Breast epithelium (tissue), 4 donors: ENCODE data around the gene EBF3. TPM values are rescaled to one million over a fixed set of nuclear protein-coding genes. Genes with fewer than 3 reads are reported as not detected.

ENCODE experiments used
- DNase-seq, 2 donors: peaks; one replicate each; pipeline ENCODE4 v3.0.0-alpha.2; 2019; ENCODE audit warnings: low spot score in 2 of 2
- H3K27ac ChIP-seq, 2 donors: fragments of 200-600 bp; sonication (generic) in 1 of 2; one replicate each; pipeline ENCODE4 v1.5.1; 2016 to 2019; ENCODE audit warnings: mild to moderate bottlenecking in 1 of 2
- H3K27me3 ChIP-seq, 2 donors: fragments of 200-600 bp; sonication (generic) in 1 of 2; one replicate each; pipeline versions ENCODE4 v1.5.1 to v1.6.0; 2017 to 2019; ENCODE audit warnings: control low read depth in 1 of 2, mild to moderate bottlenecking in 1 of 2
- H3K36me3 ChIP-seq: fragments of 200-600 bp; one replicate; pipeline ENCODE4 v1.5.1; 2019
- H3K4me1 ChIP-seq, 2 donors: fragments of 200-600 bp; sonication (generic); one replicate each; pipeline ENCODE4 v1.5.1; 2016 to 2019; ENCODE audit warnings: control low read depth in 1 of 2
- H3K4me3 ChIP-seq, 3 donors: fragments of 200-600 bp; sonication (generic); 1 replicate in 2 of 3; 2 replicates in 1 of 3; pipeline ENCODE4 v1.5.1; 2016 to 2019; ENCODE audit warnings: mild to moderate bottlenecking in 3 of 3, moderate library complexity in 2 of 3
- H3K9me3 ChIP-seq, 2 donors: fragments of 200-600 bp; sonication (generic) in 1 of 2; one replicate each; pipeline ENCODE4 v1.5.1; 2016 to 2019; ENCODE audit warnings: control low read depth in 1 of 2
- POLR2A ChIP-seq: fragments of 450-650 bp; IDR thresholded peaks from one replicate; pipeline ENCODE4 v1.6.1; 2016; ENCODE audit warnings: antibody characterized with exemption, mild to moderate bottlenecking, moderate library complexity
- POLR2AphosphoS5 ChIP-seq, 3 donors: sonication (generic); formaldehyde crosslinking; IDR thresholded peaks; one replicate each; pipeline ENCODE4 v1.6.1; 2017; ENCODE audit warnings: antibody characterized with exemption in 3 of 3
- intact Hi-C: fragments of 100-400 bp; cut with DNase I; formaldehyde crosslinking; loops from one replicate; pipeline ENCODE4 v1.15.1; 2023; ENCODE audit warnings: low total_unique reads
- total RNA-seq, 3 donors: library from RNA; depleted of rRNA; stranded (reverse); fragments of >200 nt; gene quantifications; one replicate each; pipeline ENCODE4 v1.1.0, GENCODE V29; 2016
- TF ChIP-seq, protein P1 (sequence below), 3 donors: fragments of 450-650 bp; IDR thresholded peaks; one replicate each; pipeline ENCODE4 v1.5.1; 2016 to 2017; ENCODE audit warnings: antibody characterized with exemption in 3 of 3, mild to moderate bottlenecking in 3 of 3, moderate library complexity in 3 of 3

The EBF3 gene
- total RNA-seq, 3 donors from 2014 or later = 4.2 to 28.0 (median 6.6) TPM

DNA sequence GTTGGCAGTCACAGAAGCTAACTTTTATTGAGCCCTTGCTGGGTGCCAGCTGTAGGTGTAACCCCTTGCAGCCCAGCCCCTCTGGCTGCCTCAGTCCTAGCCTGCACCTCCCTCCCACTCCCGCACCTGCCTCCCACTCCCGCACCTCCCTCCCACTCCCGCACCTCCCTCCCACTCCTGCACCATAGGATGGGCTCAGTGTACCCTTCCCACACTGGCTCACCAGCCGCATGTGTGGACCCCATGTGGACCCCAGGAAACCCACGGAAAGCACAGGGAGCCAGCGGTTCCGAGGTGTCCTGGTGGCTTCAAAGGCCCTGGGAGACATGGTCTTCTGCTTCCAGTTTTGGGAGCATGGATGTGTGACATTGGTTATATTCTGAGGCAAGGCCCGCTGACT is 132.9 kb downstream of the EBF3 start:
- H3K9me3 ChIP-seq = no peaks in the 10 kb centered on the region
- DNase-seq = peak in 1 of 2 donors; percentile 12

DNA sequence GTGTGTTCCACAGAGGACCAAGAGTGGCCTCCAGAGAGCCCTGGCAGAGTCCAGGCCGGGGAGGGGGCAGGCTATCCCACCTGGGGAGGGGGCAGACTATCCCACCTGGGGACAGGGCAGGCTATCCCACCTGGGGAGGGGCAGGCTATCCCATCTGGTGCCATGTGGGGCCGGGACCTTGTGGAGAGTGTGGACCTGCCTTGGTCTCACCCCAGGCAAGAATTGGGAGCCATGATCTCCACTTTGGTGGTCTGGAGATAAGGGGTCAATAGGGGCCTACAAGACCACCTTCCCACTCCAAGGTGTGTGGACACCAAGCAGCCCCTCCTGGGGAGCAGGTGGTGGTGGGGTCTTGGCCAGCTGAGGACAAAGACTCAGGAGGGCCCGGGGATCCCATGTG is 138.2 kb downstream of the EBF3 start:
- intact Hi-C loops = no loop called here
- Histone ChIP-seq H3K27me3 (no peaks in the 10 kb centered on the region), H3K9me3 (no peaks in the 10 kb centered on the region), H3K4me3 (no peak overlapping the region), H3K36me3 (no peaks in the 10 kb centered on the region), H3K4me1 (no peaks in the 10 kb centered on the region), H3K27ac (no peak overlapping the region)
- DNase-seq = peak in 1 of 2 donors; percentile 11
- TF ChIP-seq, protein P1, sequence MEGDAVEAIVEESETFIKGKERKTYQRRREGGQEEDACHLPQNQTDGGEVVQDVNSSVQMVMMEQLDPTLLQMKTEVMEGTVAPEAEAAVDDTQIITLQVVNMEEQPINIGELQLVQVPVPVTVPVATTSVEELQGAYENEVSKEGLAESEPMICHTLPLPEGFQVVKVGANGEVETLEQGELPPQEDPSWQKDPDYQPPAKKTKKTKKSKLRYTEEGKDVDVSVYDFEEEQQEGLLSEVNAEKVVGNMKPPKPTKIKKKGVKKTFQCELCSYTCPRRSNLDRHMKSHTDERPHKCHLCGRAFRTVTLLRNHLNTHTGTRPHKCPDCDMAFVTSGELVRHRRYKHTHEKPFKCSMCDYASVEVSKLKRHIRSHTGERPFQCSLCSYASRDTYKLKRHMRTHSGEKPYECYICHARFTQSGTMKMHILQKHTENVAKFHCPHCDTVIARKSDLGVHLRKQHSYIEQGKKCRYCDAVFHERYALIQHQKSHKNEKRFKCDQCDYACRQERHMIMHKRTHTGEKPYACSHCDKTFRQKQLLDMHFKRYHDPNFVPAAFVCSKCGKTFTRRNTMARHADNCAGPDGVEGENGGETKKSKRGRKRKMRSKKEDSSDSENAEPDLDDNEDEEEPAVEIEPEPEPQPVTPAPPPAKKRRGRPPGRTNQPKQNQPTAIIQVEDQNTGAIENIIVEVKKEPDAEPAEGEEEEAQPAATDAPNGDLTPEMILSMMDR (IDR thresholded peaks at IDR 0.05) = no peak

More for the DNA sequence above, 132.9 kb downstream of the EBF3 start:
- TF ChIP-seq, protein P1 (IDR thresholded peaks at IDR 0.05) = no peak
- TF ChIP-seq POLR2A (no peak), POLR2AphosphoS5 (IDR thresholded peaks at IDR 0.05) (no peak)
- intact Hi-C loops = no loop called here
- no peaks in the 10 kb centered on the region for H3K4me1 ChIP-seq
- peaks cover 2% of the 10 kb centered on the region for H3K36me3 ChIP-seq
- no peak overlapping the region for H3K4me3 ChIP-seq
- H3K27me3 ChIP-seq = no peaks in the 10 kb centered on the region
- H3K27ac ChIP-seq = no peak overlapping the region

GRCh38 chr10:129825221-129825620 is 138.9 kb downstream of the EBF3 start:
- H3K36me3 ChIP-seq = no peaks in the 10 kb centered on the region
- no peak overlapping the region for H3K27ac ChIP-seq
- TF ChIP-seq, protein P1 (IDR thresholded peaks at IDR 0.05) = no peak
- TF ChIP-seq POLR2A = no peak
- TF ChIP-seq POLR2AphosphoS5 (IDR thresholded peaks at IDR 0.05) = no peak
- H3K9me3 ChIP-seq = no peaks in the 10 kb centered on the region
- no peak for DNase-seq
- H3K27me3 ChIP-seq = no peaks in the 10 kb centered on the region
- no peak overlapping the region for H3K4me3 ChIP-seq
- intact Hi-C loops = no loop called here
- no peaks in the 10 kb centered on the region for H3K4me1 ChIP-seq

DNA sequence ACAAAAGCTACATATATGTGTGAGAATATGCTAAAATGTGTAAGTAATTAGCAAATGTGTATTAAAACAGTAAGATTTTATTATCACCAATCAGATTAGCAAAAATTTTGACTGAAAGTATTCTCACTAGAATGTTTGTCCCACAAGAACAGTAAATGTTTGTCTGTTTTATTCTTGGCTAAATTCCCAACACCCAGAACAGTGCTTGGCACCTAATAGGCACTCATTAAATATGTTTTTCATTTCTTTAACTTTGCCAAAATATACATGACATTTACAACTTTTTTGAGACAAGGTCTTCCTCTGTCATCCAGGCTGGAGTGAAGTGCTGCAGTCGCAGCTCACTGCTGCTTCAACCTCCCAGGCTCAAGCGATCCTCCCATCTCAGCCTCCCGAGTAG is 143.6 kb downstream of the EBF3 start:
- no peaks in the 10 kb centered on the region for H3K4me1 ChIP-seq
- H3K27ac ChIP-seq = no peak overlapping the region
- H3K36me3 ChIP-seq = no peaks in the 10 kb centered on the region
- TF ChIP-seq POLR2A = no peak
- intact Hi-C loops = no loop called here
- H3K4me3 ChIP-seq = no peak overlapping the region
- no peaks in the 10 kb centered on the region for H3K27me3 ChIP-seq
- no peak for DNase-seq
- H3K9me3 ChIP-seq = no peaks in the 10 kb centered on the region

DNA sequence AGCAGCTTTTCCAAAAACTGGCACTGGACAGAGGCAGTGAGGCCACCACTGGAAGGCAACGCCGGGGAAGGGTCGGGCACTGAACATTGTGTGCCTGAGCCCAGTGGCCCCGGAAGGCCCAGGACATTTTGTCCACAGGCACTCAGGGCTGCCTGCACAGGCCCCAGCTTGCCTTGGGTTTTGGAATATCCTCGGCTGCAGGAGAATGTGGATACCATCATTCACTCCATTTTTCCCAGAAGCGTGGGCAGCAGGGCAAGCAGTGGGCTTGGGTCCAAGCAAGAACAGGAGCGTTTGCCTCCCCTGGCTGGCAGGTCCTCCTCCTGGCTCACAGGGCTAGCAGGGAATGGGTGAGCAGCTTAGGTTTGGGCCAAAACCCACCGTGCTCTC is 147.4 kb downstream of the EBF3 start:
- no peak for TF ChIP-seq POLR2A
- TF ChIP-seq POLR2AphosphoS5 (IDR thresholded peaks at IDR 0.05) = peak in 2 of 3 donors; percentile 51 to 68
- intact Hi-C loops = loop anchor here (10.0 kb wide), 1 partner anchor 978 kb away; no protein-coding TSS in a partner anchor
- H3K4me3 ChIP-seq = no peak overlapping the region
- no peaks in the 10 kb centered on the region for H3K4me1 ChIP-seq
- H3K27ac ChIP-seq = peak overlapping the region; percentile 65 to 75
- no peaks in the 10 kb centered on the region for H3K9me3 ChIP-seq
- DNase-seq = peak in 1 of 2 donors; percentile 86
- no peaks in the 10 kb centered on the region for H3K27me3 ChIP-seq
- H3K36me3 ChIP-seq = no peaks in the 10 kb centered on the region

GRCh38 chr10:129815898-129816655 is 148.0 kb downstream of the EBF3 start:
- peak overlapping the region; percentile 65 to 75 for H3K27ac ChIP-seq
- no peak for TF ChIP-seq POLR2A
- TF ChIP-seq, protein P1 (IDR thresholded peaks at IDR 0.05) = no peak
- no peak for TF ChIP-seq POLR2AphosphoS5 (IDR thresholded peaks at IDR 0.05)
- no peaks in the 10 kb centered on the region for H3K4me1 ChIP-seq
- no peaks in the 10 kb centered on the region for H3K36me3 ChIP-seq
- intact Hi-C loops = loop anchor here (10.0 kb wide), 1 partner anchor 979 kb away; no protein-coding TSS in a partner anchor
- H3K9me3 ChIP-seq = no peaks in the 10 kb centered on the region
- H3K4me3 ChIP-seq = no peak overlapping the region
- no peaks in the 10 kb centered on the region for H3K27me3 ChIP-seq
- DNase-seq = no peak
